ENCODE results near the gene CLEC2L.

- TF ChIP-seq POLR2A (IDR thresholded peaks at IDR 0.05; ENCODE audit: low read depth, low read length): no peak
- TF ChIP-seq SPI1 (IDR thresholded peaks at IDR 0.05; ENCODE audit: low read depth, low read length): no peak
- TF ChIP-seq TAF1 (IDR thresholded peaks at IDR 0.05; ENCODE audit: low read depth, low read length): no peak
- no peak for TF ChIP-seq POLR2AphosphoS5 (IDR thresholded peaks at IDR 0.05; ENCODE audit: low read depth, low read length)
- no peak for TF ChIP-seq POU2F2 (IDR thresholded peaks at IDR 0.05; ENCODE audit: low read depth, low read length)
These were observed 18.3 kb downstream of the CLEC2L start for GRCh38 chr7:139541600-139542307.
